PC-3 (cell line): ENCODE data around the gene LARP4B.

ENCODE experiments used
- EZH2 ChIP-seq: fragments of 300-600 bp; sonication (generic); IDR thresholded peaks from one replicate; pipeline ENCODE4 v1.6.1; 2017; ENCODE audit warnings: antibody characterized with exemption, mild to moderate bottlenecking, low read length; ENCODE audit not compliant: unreplicated experiment
- EZH2phosphoT487 ChIP-seq: fragments of 300-600 bp; sonication (generic); IDR thresholded peaks from 2 replicates; pipeline ENCODE4 v1.6.1; 2018; ENCODE audit warnings: mild to moderate bottlenecking, antibody characterized with exemption, low read length, borderline replicate concordance
- TF ChIP-seq, protein P1 (sequence below): fragments of 300-600 bp; sonication (generic); conservative IDR thresholded peaks from 2 replicates; pipeline ENCODE4 v1.5.1; 2017; ENCODE audit warnings: antibody characterized with exemption, low read depth, mild to moderate bottlenecking, low read length

DNA sequence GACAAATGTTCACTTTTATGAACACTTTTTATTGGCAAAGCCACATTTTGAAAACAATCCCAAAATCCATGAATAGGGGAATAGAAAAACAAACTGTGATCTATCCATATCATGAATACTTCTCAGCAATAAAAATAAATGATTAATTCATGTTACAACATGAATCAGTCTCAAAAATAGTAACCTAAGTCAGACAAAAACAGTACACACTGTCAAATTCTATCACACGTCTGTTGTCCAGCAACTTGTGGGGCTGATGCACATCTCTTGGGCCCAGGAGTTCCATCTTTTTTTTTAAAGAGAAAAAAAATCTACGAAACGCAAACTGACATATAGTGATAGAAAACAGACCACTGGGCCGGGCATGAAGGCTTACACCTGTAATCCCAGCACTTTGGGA lies 71.0 kb downstream of the LARP4B start:
- TF ChIP-seq, protein P1, sequence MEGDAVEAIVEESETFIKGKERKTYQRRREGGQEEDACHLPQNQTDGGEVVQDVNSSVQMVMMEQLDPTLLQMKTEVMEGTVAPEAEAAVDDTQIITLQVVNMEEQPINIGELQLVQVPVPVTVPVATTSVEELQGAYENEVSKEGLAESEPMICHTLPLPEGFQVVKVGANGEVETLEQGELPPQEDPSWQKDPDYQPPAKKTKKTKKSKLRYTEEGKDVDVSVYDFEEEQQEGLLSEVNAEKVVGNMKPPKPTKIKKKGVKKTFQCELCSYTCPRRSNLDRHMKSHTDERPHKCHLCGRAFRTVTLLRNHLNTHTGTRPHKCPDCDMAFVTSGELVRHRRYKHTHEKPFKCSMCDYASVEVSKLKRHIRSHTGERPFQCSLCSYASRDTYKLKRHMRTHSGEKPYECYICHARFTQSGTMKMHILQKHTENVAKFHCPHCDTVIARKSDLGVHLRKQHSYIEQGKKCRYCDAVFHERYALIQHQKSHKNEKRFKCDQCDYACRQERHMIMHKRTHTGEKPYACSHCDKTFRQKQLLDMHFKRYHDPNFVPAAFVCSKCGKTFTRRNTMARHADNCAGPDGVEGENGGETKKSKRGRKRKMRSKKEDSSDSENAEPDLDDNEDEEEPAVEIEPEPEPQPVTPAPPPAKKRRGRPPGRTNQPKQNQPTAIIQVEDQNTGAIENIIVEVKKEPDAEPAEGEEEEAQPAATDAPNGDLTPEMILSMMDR, result no peak
- no peak for TF ChIP-seq EZH2
- TF ChIP-seq EZH2phosphoT487, result no peak
